Measurements from ENCODE around the gene ZNF587B. TPM values are rescaled to one million over a fixed set of nuclear protein-coding genes. Genes with fewer than 3 reads are reported as not detected.
"Not testable (repeated sequence)": the region's sequence is repeated elsewhere in the genome, so short reads cannot be mapped to it uniquely, and the experiment has no call there.

Gene ZNF587B
- total RNA-seq, 1 experiment from 2014 or later, result 20.0 TPM

GRCh38 chr19:57807541-57807940 is 22.6 kb upstream of the ZNF587B start:
- intact Hi-C loops (cut with micrococcal nuclease; ENCODE audit: unreplicated experiment), result no loop called here
- H3K4me1 ChIP-seq (ENCODE audit: insufficient read depth, low read length, poor library complexity, severe bottlenecking), result peaks cover 7% of the 10 kb centered on the region
- no TSS peak for BruUV-seq (replicated peaks)
- no peak for DNase-seq (ENCODE audit: low spot score)
- no peaks in the 10 kb centered on the region for H3K9me3 ChIP-seq (ENCODE audit: low read depth, low read length, poor library complexity, severe bottlenecking)
- ChIA-PET CTCF (no interaction called here), POLR2A (ENCODE audit: low non-redundant PET) (no interaction called here)
- H3K27me3 ChIP-seq (replicated peaks; ENCODE audit: insufficient read depth, low read depth, low read length, poor library complexity), result no peaks in the 10 kb centered on the region
- TF ChIP-seq CTCF (conservative IDR thresholded peaks at IDR 0.05; ENCODE audit: low read depth, low read length), result no peak
- no peak overlapping the region for H3K4me3 ChIP-seq (ENCODE audit: low read depth, low read length, poor library complexity, severe bottlenecking)
- no peak overlapping the region for H3K27ac ChIP-seq (ENCODE audit: low read depth, low read length, poor library complexity, severe bottlenecking)
- H3K36me3 ChIP-seq (ENCODE audit: insufficient read depth, low read length, poor library complexity, severe bottlenecking), result peaks cover 14% of the 10 kb centered on the region

- BruUV-seq (replicated peaks); H3K27me3 ChIP-seq (replicated peaks; ENCODE audit: insufficient read depth, low read depth, low read length, poor library complexity); H3K27ac ChIP-seq (ENCODE audit: low read depth, low read length, poor library complexity, severe bottlenecking); H3K4me1 ChIP-seq (ENCODE audit: insufficient read depth, low read length, poor library complexity, severe bottlenecking); CTCF ChIA-PET; DNase-seq (ENCODE audit: low spot score); H3K9me3 ChIP-seq (ENCODE audit: low read depth, low read length, poor library complexity, severe bottlenecking); POLR2A ChIA-PET (ENCODE audit: low non-redundant PET); H3K4me3 ChIP-seq (ENCODE audit: low read depth, low read length, poor library complexity, severe bottlenecking); intact Hi-C loops (cut with micrococcal nuclease; ENCODE audit: unreplicated experiment): not testable (repeated sequence)
- peaks cover 14% of the 10 kb centered on the region for H3K36me3 ChIP-seq (ENCODE audit: insufficient read depth, low read length, poor library complexity, severe bottlenecking)
Measured at GRCh38 chr19:57810410-57811295, 19.4 kb upstream of the ZNF587B start.

- Histone ChIP-seq H3K9me3 (ENCODE audit: low read depth, low read length, poor library complexity, severe bottlenecking) (no peaks in the 10 kb centered on the region), H3K27ac (ENCODE audit: low read depth, low read length, poor library complexity, severe bottlenecking) (no peak overlapping the region), H3K4me3 (ENCODE audit: low read depth, low read length, poor library complexity, severe bottlenecking) (no peak overlapping the region), H3K36me3 (ENCODE audit: insufficient read depth, low read length, poor library complexity, severe bottlenecking) (peaks cover 14% of the 10 kb centered on the region), H3K4me1 (ENCODE audit: insufficient read depth, low read length, poor library complexity, severe bottlenecking) (no peaks in the 10 kb centered on the region), H3K27me3 (replicated peaks; ENCODE audit: insufficient read depth, low read depth, low read length, poor library complexity) (no peaks in the 10 kb centered on the region)
- CTCF ChIA-PET, result no interaction called here
- no peak for TF ChIP-seq CTCF (conservative IDR thresholded peaks at IDR 0.05; ENCODE audit: low read depth, low read length)
- POLR2A ChIA-PET (ENCODE audit: low non-redundant PET), result no interaction called here
- intact Hi-C loops (cut with micrococcal nuclease; ENCODE audit: unreplicated experiment), result no loop called here
- no TSS peak for BruUV-seq (replicated peaks)
- no peak for DNase-seq (ENCODE audit: low spot score)
Measured at GRCh38 chr19:57812226-57812625, 17.9 kb upstream of the ZNF587B start.

GRCh38 chr19:57812975-57813820 is 16.9 kb upstream of the ZNF587B start:
- H3K27me3 ChIP-seq (replicated peaks; ENCODE audit: insufficient read depth, low read depth, low read length, poor library complexity); intact Hi-C loops (cut with micrococcal nuclease; ENCODE audit: unreplicated experiment); H3K9me3 ChIP-seq (ENCODE audit: low read depth, low read length, poor library complexity, severe bottlenecking); H3K36me3 ChIP-seq (ENCODE audit: insufficient read depth, low read length, poor library complexity, severe bottlenecking); BruUV-seq (replicated peaks); H3K4me1 ChIP-seq (ENCODE audit: insufficient read depth, low read length, poor library complexity, severe bottlenecking); H3K27ac ChIP-seq (ENCODE audit: low read depth, low read length, poor library complexity, severe bottlenecking); CTCF ChIA-PET; DNase-seq (ENCODE audit: low spot score): not testable (repeated sequence)
- peak overlapping the region; percentile 95 for H3K4me3 ChIP-seq (ENCODE audit: low read depth, low read length, poor library complexity, severe bottlenecking)
- POLR2A ChIA-PET (ENCODE audit: low non-redundant PET), result interaction anchor here (0.6 kb wide), 1 partner anchor 336 kb away, joined by 3 read pairs; the partner anchor contains the start of gene ZNF772

Data from A673 (cell line).